Erythroblast (primary cell): Measurements from ENCODE around the gene TRAPPC1.

Experiments used
- GATA1 ChIP-seq: IDR thresholded peaks from 2 replicates; pipeline ENCODE4 v1.6.1; 2011; ENCODE audit warnings: low read depth, mild to moderate bottlenecking, control low read depth, low read length, moderate library complexity
- POLR2A ChIP-seq: IDR thresholded peaks from 2 replicates; pipeline ENCODE4 v1.6.1; 2011; ENCODE audit warnings: mild to moderate bottlenecking, low read length

GRCh38 chr17:7943291-7943690, 11.5 kb upstream of the TRAPPC1 start:
- TF ChIP-seq POLR2A (no peak), GATA1 (no peak)
